Measurements from ENCODE around the gene LYZL4.

DNA sequence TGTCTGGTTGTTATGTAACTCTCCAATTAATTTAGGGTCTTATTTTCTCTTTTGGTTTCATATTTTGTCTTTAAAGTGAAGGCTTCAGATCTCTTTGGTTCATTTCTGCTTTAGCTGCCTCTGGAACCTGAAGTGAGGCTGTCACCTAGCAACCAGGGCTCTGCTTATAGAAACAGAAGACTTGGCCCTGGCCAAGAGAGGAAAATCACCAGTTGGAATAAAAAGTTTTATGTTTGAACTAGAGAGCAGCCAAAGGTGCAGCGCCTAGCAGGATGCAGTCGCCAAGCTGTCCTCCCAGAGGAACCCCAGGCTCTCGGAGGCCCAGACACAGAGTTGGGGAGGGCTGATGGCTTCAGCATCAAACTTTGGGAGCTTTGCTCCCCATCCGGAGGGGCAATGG lies 41.1 kb downstream of the LYZL4 start:
- TF ChIP-seq GATA2 (IDR thresholded peaks at IDR 0.05; ENCODE audit: low read depth, low read length) (no peak), GATA3 (IDR thresholded peaks at IDR 0.05; ENCODE audit: low read depth, low read length) (no peak)
